ENCODE results near the gene MMP8. TPM values are rescaled to one million over a fixed set of nuclear protein-coding genes. Genes with fewer than 3 reads are reported as not detected.
"Not testable (repeated sequence)": the region's sequence is repeated elsewhere in the genome, so short reads cannot be mapped to it uniquely, and the experiment has no call there.

Gene MMP8, protein sequence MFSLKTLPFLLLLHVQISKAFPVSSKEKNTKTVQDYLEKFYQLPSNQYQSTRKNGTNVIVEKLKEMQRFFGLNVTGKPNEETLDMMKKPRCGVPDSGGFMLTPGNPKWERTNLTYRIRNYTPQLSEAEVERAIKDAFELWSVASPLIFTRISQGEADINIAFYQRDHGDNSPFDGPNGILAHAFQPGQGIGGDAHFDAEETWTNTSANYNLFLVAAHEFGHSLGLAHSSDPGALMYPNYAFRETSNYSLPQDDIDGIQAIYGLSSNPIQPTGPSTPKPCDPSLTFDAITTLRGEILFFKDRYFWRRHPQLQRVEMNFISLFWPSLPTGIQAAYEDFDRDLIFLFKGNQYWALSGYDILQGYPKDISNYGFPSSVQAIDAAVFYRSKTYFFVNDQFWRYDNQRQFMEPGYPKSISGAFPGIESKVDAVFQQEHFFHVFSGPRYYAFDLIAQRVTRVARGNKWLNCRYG
- not detected in 2 replicates for total RNA-seq

DNA sequence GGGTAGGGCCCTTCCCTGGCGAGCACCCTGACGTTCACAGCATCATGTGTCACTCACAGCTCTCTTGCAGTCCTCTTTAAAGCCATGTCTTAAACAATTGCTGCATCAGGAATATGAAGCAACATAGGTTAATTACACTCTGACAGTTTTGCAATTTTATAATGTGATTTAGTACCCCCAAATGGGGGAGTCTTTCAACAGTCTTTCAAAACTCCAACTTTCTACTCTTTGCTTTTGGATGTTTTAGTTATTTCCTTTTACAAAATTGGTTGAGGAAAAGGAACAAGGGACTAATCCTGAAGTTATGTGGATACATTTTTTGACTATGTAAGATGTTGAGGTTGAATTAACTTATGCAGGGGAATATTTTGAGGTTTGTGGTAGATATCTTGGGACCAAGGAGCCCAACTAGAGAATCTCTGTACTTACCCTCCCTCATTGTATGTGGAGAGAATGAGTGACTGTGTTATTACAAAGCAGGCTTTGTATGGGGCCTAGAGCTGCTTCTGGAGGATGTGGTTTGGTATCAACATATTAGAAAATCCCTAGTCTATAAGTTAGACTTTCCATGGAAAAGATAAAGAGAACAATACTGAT, at the start of gene MMP8:
MMP8 (minus strand) TSS at position 51 of the 597 bp plus-strand sequence. CDS start 99 bp downstream, outside the sequence.
- intact Hi-C loops (cut with micrococcal nuclease) = no loop called here

- intact Hi-C loops (cut with micrococcal nuclease) = no loop called here
Observed at GRCh38 chr11:102773386-102773785, 48.6 kb upstream of the MMP8 start.

DNA sequence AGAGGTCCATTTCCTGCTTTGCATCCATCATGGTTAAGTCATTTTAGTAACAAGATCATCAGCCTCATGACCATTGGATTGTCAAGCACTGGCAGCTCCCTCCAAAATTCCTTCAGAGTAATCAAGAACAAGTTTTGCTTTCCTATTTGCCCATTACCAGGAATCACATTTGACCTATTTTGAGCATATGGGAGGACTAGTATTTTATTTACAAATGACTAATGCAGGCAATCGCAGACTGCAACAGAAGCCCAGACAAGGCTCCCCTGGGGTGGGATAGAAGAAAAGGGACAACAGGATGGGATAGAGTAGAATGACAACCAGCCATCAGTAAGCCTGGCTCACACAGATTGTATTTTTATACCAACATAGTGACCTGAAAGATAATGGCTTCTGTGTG, 46.6 kb upstream of the MMP8 start:
- intact Hi-C loops (cut with micrococcal nuclease) = no loop called here

DNA sequence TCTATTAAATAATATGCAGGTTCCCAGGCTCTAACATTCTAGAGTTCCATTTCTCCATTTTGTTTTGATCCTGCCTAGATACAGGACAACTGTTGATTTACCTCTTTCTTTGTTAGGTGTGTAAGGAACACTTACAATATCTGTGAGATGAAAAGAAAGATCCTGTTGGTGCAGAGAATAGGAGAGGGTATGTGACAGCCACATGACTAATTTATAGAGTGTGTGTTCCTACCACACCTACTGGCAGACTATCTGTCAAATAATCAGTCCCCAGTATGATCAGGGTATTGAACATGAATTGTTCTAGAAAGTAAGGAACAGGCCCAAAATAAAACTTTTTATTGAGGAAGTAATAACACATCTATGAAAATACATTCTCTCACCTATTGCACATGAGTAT, 45.4 kb upstream of the MMP8 start:
- intact Hi-C loops (cut with micrococcal nuclease) = no loop called here

DNA sequence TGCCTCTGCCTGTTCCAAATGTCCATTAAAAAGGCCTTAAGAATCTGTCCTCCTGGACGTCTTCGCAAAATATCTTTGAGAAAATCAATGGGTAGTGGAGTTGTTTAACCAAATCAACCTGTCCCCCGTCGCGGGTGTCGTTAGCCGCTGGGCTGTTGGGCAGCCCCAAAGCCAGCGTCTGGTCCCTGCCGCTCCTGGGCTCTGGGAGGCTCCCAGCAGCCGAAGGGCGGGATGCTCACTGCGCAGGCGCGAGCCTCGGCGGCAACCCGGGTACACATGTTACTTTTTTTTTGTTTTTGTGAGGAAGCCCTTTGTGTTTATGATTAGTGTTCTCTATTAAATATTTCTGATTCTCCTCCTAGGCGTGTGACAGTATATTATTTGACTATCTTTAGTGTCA, 43.0 kb upstream of the MMP8 start:
- intact Hi-C loops (cut with micrococcal nuclease) = no loop called here

DNA sequence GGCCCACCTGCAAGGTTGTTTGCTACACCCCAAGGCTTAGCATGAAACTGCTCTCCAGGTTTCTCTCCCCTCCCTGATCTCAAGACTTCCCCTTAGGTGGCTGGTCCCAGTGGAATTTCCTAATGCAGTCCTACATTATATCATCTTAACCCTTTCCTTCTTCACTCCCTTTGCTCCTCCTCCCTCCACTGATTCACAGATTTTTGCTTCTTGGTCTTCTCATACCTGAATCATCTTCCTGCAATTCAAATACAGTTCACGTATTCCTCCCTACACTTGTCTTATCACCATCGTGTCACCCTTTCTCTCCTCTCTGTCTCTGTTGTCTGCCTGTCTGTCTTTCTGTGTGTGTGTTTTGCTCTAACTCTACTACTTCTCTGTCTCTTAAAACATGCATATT, 38.7 kb upstream of the MMP8 start:
- intact Hi-C loops (cut with micrococcal nuclease) = no loop called here

DNA sequence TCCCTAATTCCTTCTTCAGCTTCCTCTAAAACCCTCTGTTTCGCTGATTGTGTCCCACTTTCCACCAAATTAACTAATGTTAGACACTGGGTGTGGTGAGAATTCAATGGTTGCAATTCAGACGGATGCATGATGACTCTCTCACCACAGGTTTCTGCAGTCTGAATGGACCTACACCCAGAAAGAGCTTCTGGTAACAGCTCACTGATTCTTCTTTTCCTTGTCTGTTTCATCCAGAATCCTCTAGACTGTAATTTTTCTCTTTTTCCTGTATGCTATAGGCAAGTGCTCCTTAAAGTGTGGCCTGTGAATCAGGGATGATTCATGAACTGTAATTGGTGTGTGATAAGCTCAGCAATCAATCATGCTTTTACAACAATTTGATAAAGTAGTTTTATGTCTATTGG, 37.6 kb upstream of the MMP8 start:
- intact Hi-C loops (cut with micrococcal nuclease) = no loop called here

- intact Hi-C loops (cut with micrococcal nuclease) = no loop called here
Observed at GRCh38 chr11:102761646-102762238, 37.0 kb upstream of the MMP8 start.

GRCh38 chr11:102760344-102761035, 35.7 kb upstream of the MMP8 start:
- intact Hi-C loops (cut with micrococcal nuclease) = no loop called here

GRCh38 chr11:102757823-102758549, 33.2 kb upstream of the MMP8 start:
- intact Hi-C loops (cut with micrococcal nuclease) = no loop called here

GRCh38 chr11:102753267-102753666, 28.5 kb upstream of the MMP8 start:
- intact Hi-C loops (cut with micrococcal nuclease) = no loop called here

GRCh38 chr11:102751673-102752072, 26.9 kb upstream of the MMP8 start:
- intact Hi-C loops (cut with micrococcal nuclease) = no loop called here

DNA sequence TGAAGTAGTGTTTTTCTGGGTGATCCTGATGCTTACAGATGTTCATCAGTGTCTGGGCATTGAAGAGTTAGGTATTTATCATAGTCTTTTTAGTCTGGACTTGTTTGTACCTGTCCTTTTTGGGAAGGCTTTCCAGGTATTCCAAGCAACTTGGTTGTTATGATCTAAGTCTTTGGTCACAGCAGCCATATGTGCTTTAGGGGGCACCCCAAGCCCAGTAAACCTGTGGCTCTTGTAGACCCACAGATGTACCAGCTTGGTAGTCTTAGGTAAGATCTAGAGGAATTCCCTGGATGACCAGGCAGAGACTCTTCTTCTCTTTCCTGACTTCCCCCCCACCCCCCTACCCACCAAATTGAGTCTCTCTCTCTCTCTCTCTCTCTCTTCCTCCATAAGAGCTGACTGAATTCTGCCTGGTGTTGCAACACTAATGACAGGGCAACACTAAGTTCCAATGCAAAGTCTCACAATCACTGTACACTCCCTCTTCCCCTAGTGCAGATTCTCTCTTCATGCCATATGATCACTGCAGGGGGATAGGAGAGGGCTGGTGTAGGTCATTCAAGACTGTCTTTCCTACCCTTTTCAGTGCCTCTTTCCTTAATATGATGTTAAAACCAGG, 24.5 kb upstream of the MMP8 start:
- intact Hi-C loops (cut with micrococcal nuclease) = no loop called here

- intact Hi-C loops (cut with micrococcal nuclease) = not testable (repeated sequence)
Observed at GRCh38 chr11:102746746-102747578, 22.2 kb upstream of the MMP8 start.

GRCh38 chr11:102734650-102735049, 9.9 kb upstream of the MMP8 start:
- intact Hi-C loops (cut with micrococcal nuclease) = loop anchor here (5.0 kb wide), 1 partner anchor 323 kb away; no protein-coding TSS in a partner anchor

GRCh38 chr11:102733232-102733875, 8.6 kb upstream of the MMP8 start:
- intact Hi-C loops (cut with micrococcal nuclease) = loop anchor here (1.0 to 5.0 kb wide), 2 partner anchors 208 to 324 kb away; no protein-coding TSS in a partner anchor

DNA sequence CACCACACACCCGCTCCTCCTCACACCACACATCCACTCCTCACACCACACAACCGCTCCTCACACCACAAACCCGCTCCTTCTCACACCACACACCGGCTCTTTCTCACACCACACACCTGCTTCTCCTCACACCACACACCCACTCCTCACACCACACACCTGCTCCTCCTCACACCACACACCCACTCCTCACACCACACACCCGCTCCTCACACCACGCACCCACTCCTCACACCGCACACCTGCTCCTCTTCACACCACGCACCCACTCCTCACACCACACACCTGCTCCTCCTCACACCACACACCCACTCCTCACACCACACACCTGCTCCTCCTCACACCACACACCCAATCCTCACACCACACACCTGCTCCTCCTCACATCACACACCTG, 6.2 kb upstream of the MMP8 start:
- intact Hi-C loops (cut with micrococcal nuclease) = loop anchor here (5.0 kb wide), 1 partner anchor 326 kb away; no protein-coding TSS in a partner anchor

- intact Hi-C loops (cut with micrococcal nuclease) = loop anchor here (5.0 kb wide), 1 partner anchor 327 kb away; no protein-coding TSS in a partner anchor
Observed at GRCh38 chr11:102729849-102730815, 5.4 kb upstream of the MMP8 start.

Data from T-helper 2 cell treated with Interferon-gamma antibody and Interleukin-4, amounts not matched to agents 100 ng/mL and 5 ng/mL, for 36 hours (primary cell).